Uterus (tissue), 4 donors: ENCODE data around the gene WBP1L. TPM values are rescaled to one million over a fixed set of nuclear protein-coding genes. Genes with fewer than 3 reads are reported as not detected.

ENCODE experiments used
- DNase-seq, 2 donors: peaks; one replicate each; pipeline ENCODE4 v3.0.0-alpha.2; 2019 to 2020
- H3K27ac ChIP-seq, 2 donors: fragments of 200-600 bp; sonication (generic); 1 replicate in 1 of 2; 2 replicates in 1 of 2; pipeline ENCODE4 v1.5.1; 2016 to 2018
- H3K27me3 ChIP-seq, 2 donors: fragments of 200-600 bp; sonication (generic); one replicate each; pipeline ENCODE4 v1.5.1; 2018 to 2019; ENCODE audit warnings: control low read depth in 1 of 2
- H3K36me3 ChIP-seq, 2 donors: fragments of 200-600 bp; sonication (generic); one replicate each; pipeline ENCODE4 v1.5.1; 2019; ENCODE audit warnings: control low read depth in 1 of 2
- H3K4me1 ChIP-seq, 2 donors: fragments of 200-600 bp; sonication (generic); one replicate each; pipeline ENCODE4 v1.5.1; 2018 to 2019; ENCODE audit warnings: control low read depth in 1 of 2
- H3K4me3 ChIP-seq, 2 donors: fragments of 200-600 bp; sonication (generic); 1 replicate in 1 of 2; 2 replicates in 1 of 2; pipeline ENCODE4 v1.5.1; 2018 to 2019; ENCODE audit warnings: mild to moderate bottlenecking in 1 of 2
- H3K9me3 ChIP-seq, 2 donors: fragments of 200-600 bp; sonication (generic); one replicate each; pipeline ENCODE4 v1.5.1; 2019; ENCODE audit warnings: control low read depth in 1 of 2
- POLR2A ChIP-seq, 2 donors: fragments of 450-650 bp; IDR thresholded peaks; one replicate each; pipeline ENCODE4 v1.6.1; 2016; ENCODE audit warnings: antibody characterized with exemption in 2 of 2, mild to moderate bottlenecking in 1 of 2, moderate library complexity in 1 of 2
- intact Hi-C: fragments of 100-400 bp; cut with DNase I; formaldehyde crosslinking; loops from one replicate; pipeline ENCODE4 v1.15.1; 2023; ENCODE audit warnings: low total_unique reads
- total RNA-seq, 4 donors: library from RNA; depleted of rRNA in 3 of 4; stranded (reverse); fragments of >200 nt in 3 of 4; gene quantifications; one replicate each; pipeline versions ENCODE4 v1.1.0 to v1.2.4, GENCODE V29; 2014 to 2023
- TF ChIP-seq, protein P1 (sequence below), 4 experiments: fragments of 200-600 bp in 2 of 4; fragments of 450-650 bp in 2 of 4; sonication (generic) in 2 of 4; IDR thresholded peaks; one replicate each; pipeline ENCODE4 v1.5.1; 2016 to 2019; ENCODE audit warnings: antibody characterized with exemption in 4 of 4, mild to moderate bottlenecking in 2 of 4, moderate library complexity in 1 of 4
- donor health status: DM: yes; HTN: yes; CAD: no.

Gene WBP1L
- total RNA-seq, 4 donors from 2014 or later: 27.4 to 79.2 (median 55.3) TPM

- Histone ChIP-seq H3K4me3 (no peak overlapping the region), H3K36me3 (no peaks in the 10 kb centered on the region), H3K4me1 (peaks cover 2 to 18% of the 10 kb centered on the region in 2 donors), H3K9me3 (no peaks in the 10 kb centered on the region), H3K27ac (no peak overlapping the region), H3K27me3 (no peaks in the 10 kb centered on the region)
- TF ChIP-seq, protein P1, sequence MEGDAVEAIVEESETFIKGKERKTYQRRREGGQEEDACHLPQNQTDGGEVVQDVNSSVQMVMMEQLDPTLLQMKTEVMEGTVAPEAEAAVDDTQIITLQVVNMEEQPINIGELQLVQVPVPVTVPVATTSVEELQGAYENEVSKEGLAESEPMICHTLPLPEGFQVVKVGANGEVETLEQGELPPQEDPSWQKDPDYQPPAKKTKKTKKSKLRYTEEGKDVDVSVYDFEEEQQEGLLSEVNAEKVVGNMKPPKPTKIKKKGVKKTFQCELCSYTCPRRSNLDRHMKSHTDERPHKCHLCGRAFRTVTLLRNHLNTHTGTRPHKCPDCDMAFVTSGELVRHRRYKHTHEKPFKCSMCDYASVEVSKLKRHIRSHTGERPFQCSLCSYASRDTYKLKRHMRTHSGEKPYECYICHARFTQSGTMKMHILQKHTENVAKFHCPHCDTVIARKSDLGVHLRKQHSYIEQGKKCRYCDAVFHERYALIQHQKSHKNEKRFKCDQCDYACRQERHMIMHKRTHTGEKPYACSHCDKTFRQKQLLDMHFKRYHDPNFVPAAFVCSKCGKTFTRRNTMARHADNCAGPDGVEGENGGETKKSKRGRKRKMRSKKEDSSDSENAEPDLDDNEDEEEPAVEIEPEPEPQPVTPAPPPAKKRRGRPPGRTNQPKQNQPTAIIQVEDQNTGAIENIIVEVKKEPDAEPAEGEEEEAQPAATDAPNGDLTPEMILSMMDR (IDR thresholded peaks at IDR 0.05): no peak
- no peak for TF ChIP-seq POLR2A (IDR thresholded peaks at IDR 0.05)
- intact Hi-C loops: no loop called here
- no peak for DNase-seq
Observed at GRCh38 chr10:102767428-102768160, 23.8 kb downstream of the WBP1L start.

GRCh38 chr10:102769375-102770107 is 25.8 kb downstream of the WBP1L start:
- Histone ChIP-seq H3K36me3 (no peaks in the 10 kb centered on the region), H3K27me3 (no peaks in the 10 kb centered on the region), H3K27ac (peak overlapping the region in 1 of 2 donors; percentile 31), H3K4me1 (peaks cover 14 to 24% of the 10 kb centered on the region in 2 donors), H3K9me3 (no peaks in the 10 kb centered on the region), H3K4me3 (no peak overlapping the region)
- no peak for DNase-seq
- intact Hi-C loops: no loop called here
- TF ChIP-seq POLR2A (IDR thresholded peaks at IDR 0.05): no peak
- TF ChIP-seq, protein P1 (IDR thresholded peaks at IDR 0.05): no peak

- Histone ChIP-seq H3K27me3 (no peaks in the 10 kb centered on the region), H3K36me3 (no peaks in the 10 kb centered on the region), H3K4me1 (peaks cover 14 to 25% of the 10 kb centered on the region in 2 donors), H3K9me3 (no peaks in the 10 kb centered on the region), H3K27ac (peak overlapping the region in 1 of 2 donors; percentile 31), H3K4me3 (no peak overlapping the region)
- no peak for TF ChIP-seq POLR2A (IDR thresholded peaks at IDR 0.05)
- TF ChIP-seq, protein P1 (IDR thresholded peaks at IDR 0.05): no peak
- intact Hi-C loops: no loop called here
- no peak for DNase-seq
Observed at GRCh38 chr10:102770108-102770482, 26.3 kb downstream of the WBP1L start.

GRCh38 chr10:102770792-102771191 is 27.0 kb downstream of the WBP1L start:
- H3K27ac ChIP-seq: peak overlapping the region; percentile 5 to 31
- intact Hi-C loops: no loop called here
- H3K36me3 ChIP-seq: no peaks in the 10 kb centered on the region
- peaks cover 13 to 24% of the 10 kb centered on the region in 2 donors for H3K4me1 ChIP-seq
- H3K4me3 ChIP-seq: no peak overlapping the region
- no peaks in the 10 kb centered on the region for H3K9me3 ChIP-seq
- TF ChIP-seq, protein P1 (IDR thresholded peaks at IDR 0.05): no peak
- no peak for TF ChIP-seq POLR2A (IDR thresholded peaks at IDR 0.05)
- no peaks in the 10 kb centered on the region for H3K27me3 ChIP-seq
- no peak for DNase-seq

- intact Hi-C loops: no loop called here
- Histone ChIP-seq H3K4me3 (no peak overlapping the region), H3K9me3 (no peaks in the 10 kb centered on the region), H3K27me3 (no peaks in the 10 kb centered on the region), H3K27ac (peak overlapping the region; percentile 89 to 96), H3K36me3 (no peaks in the 10 kb centered on the region), H3K4me1 (peaks cover 20 to 24% of the 10 kb centered on the region in 2 donors)
- TF ChIP-seq, protein P1 (IDR thresholded peaks at IDR 0.05): no peak
- TF ChIP-seq POLR2A (IDR thresholded peaks at IDR 0.05): no peak
- no peak for DNase-seq
Observed at GRCh38 chr10:102773320-102773719, 29.6 kb downstream of the WBP1L start.
